Measurements from ENCODE around the gene LCE1F.

GRCh38 chr1:152761609-152762213, 13.2 kb upstream of the LCE1F start:
- no peak for TF ChIP-seq CTCF (IDR thresholded peaks at IDR 0.05)
- no peak for TF ChIP-seq POLR2AphosphoS5 (IDR thresholded peaks at IDR 0.05)
- TF ChIP-seq POLR2A (IDR thresholded peaks at IDR 0.05; ENCODE audit: low read depth), result no peak
- no peak for TF ChIP-seq EP300 (IDR thresholded peaks at IDR 0.05)

Measured in esophagus muscularis mucosa (tissue), 4 donors.